GM23338 (cell line): ENCODE data around the gene VPREB3. TPM values are rescaled to one million over a fixed set of nuclear protein-coding genes. Genes with fewer than 3 reads are reported as not detected.

Source experiments
- ATAC-seq: fragments of 200-7000 bp; cut with Tn5 transposase; 3 replicates; pipeline ENCODE4 v1.9.1; 2020
- DNase-seq: peaks from one replicate; pipeline ENCODE4 v3.0.0-alpha.2; 2015; ENCODE audit warnings: low spot score
- H2AFZ ChIP-seq: fragments of 200-600 bp; sonication (generic); 2 replicates; pipeline ENCODE4 v1.8.0; 2016; ENCODE audit warnings: antibody characterized with exemption, mild to moderate bottlenecking, moderate library complexity
- H3F3A ChIP-seq: fragments of 200-600 bp; sonication (generic); replicated peaks from 2 replicates; pipeline ENCODE4 v1.8.0; 2017; ENCODE audit warnings: antibody characterized with exemption, mixed run types, low read depth
- H3K27ac ChIP-seq: fragments of 200-600 bp; sonication (generic); 2 replicates; pipeline ENCODE4 v1.6.1; 2016; ENCODE audit warnings: low read depth
- H3K27me3 ChIP-seq: fragments of 200-600 bp; sonication (generic); 2 replicates; pipeline ENCODE4 v1.8.0; 2016; ENCODE audit warnings: mild to moderate bottlenecking, mixed run types, moderate library complexity; ENCODE audit not compliant: insufficient read depth
- H3K36me3 ChIP-seq: fragments of 200-600 bp; sonication (generic); 2 replicates; pipeline ENCODE4 v1.8.0; 2016; ENCODE audit warnings: mild to moderate bottlenecking; ENCODE audit not compliant: insufficient read depth
- H3K4me1 ChIP-seq: fragments of 200-600 bp; sonication (generic); 2 replicates; pipeline ENCODE4 v1.8.0; 2016; ENCODE audit warnings: mild to moderate bottlenecking, moderate library complexity; ENCODE audit not compliant: insufficient read depth
- H3K4me2 ChIP-seq: fragments of 200-600 bp; sonication (generic); 2 replicates; pipeline ENCODE4 v1.7.1; 2017; ENCODE audit warnings: mixed run types
- H3K4me3 ChIP-seq: fragments of 200-600 bp; sonication (generic); 2 replicates; pipeline ENCODE4 v1.6.1; 2016; ENCODE audit warnings: mixed run types
- H3K79me2 ChIP-seq: fragments of 200-600 bp; sonication (generic); replicated peaks from 2 replicates; pipeline ENCODE4 v1.8.0; 2017; ENCODE audit warnings: mild to moderate bottlenecking; ENCODE audit not compliant: insufficient read depth
- H3K9me2 ChIP-seq: fragments of 200-600 bp; sonication (generic); 2 replicates; pipeline ENCODE4 v1.8.0; 2017; ENCODE audit not compliant: insufficient read depth
- H4K20me1 ChIP-seq: fragments of 200-600 bp; sonication (generic); replicated peaks from 2 replicates; pipeline ENCODE4 v1.8.0; 2017; ENCODE audit warnings: mild to moderate bottlenecking; ENCODE audit not compliant: insufficient read depth
- H3K27ac Mint-ChIP-seq: 2 replicates; pipeline ENCODE4 v1.8.0; 2020; ENCODE audit warnings: inconsistent platforms, mild to moderate bottlenecking, moderate library complexity, mixed read lengths
- H3K27me3 Mint-ChIP-seq: 3 replicates; pipeline ENCODE4 v1.8.0; 2022; ENCODE audit warnings: low read depth, mild to moderate bottlenecking, moderate library complexity, mixed read lengths, inconsistent platforms; ENCODE audit not compliant: insufficient read depth, poor library complexity
- H3K36me3 Mint-ChIP-seq: 3 replicates; pipeline ENCODE4 v1.8.0; 2021; ENCODE audit warnings: low read depth, mild to moderate bottlenecking, inconsistent platforms, moderate library complexity, mixed read lengths
- H3K4me1 Mint-ChIP-seq: 3 replicates; pipeline ENCODE4 v1.8.0; 2020; ENCODE audit warnings: mild to moderate bottlenecking, inconsistent platforms, mixed read lengths
- H3K4me3 Mint-ChIP-seq: 3 replicates; pipeline ENCODE4 v1.8.0; 2021; ENCODE audit warnings: moderate library complexity, mild to moderate bottlenecking, inconsistent platforms, mixed read lengths
- H3K9me3 Mint-ChIP-seq: 3 replicates; pipeline ENCODE4 v1.8.0; 2020; ENCODE audit warnings: moderate library complexity, mild to moderate bottlenecking, inconsistent platforms, mixed read lengths
- CREB1 ChIP-seq: fragments of 250-450 bp; sonication (Bioruptor Pico); IDR thresholded peaks from 2 replicates; pipeline ENCODE4 v1.5.0; 2020; ENCODE audit warnings: low read depth, mild to moderate bottlenecking, moderate library complexity
- EZH2phosphoT487 ChIP-seq: fragments of 200-600 bp; sonication (generic); IDR thresholded peaks from one replicate; pipeline ENCODE4 v1.8.1; 2018; ENCODE audit warnings: antibody characterized with exemption; ENCODE audit not compliant: unreplicated experiment
- JUNB ChIP-seq: IDR thresholded peaks from one replicate; pipeline ENCODE4 v1.6.1; 2016; ENCODE audit warnings: antibody characterized with exemption; ENCODE audit not compliant: unreplicated experiment
- NANOG ChIP-seq: IDR thresholded peaks from 2 replicates; pipeline ENCODE4 v1.6.1; 2016; ENCODE audit warnings: antibody characterized with exemption, borderline replicate concordance
- POLR2AphosphoS5 ChIP-seq: IDR thresholded peaks from 2 replicates; pipeline ENCODE4 v1.6.1; 2016; ENCODE audit warnings: antibody characterized with exemption, low read depth
- polyA plus RNA-seq: library from polyadenylated mRNA; unstranded; fragments of >200 nt; fragmentation: Nextera tagmentation; extraction: Ambion mirVana; gene quantifications from 2 replicates; pipeline ENCODE4 v1.2.1, GENCODE V29; 2016
- total RNA-seq: library from RNA; depleted of rRNA; stranded (reverse); fragments of >200 nt; shearing (Covaris generic); gene quantifications from 2 replicates; pipeline ENCODE4 v1.2.3, GENCODE V29; 2014
- TF ChIP-seq, protein P1 (sequence below): IDR thresholded peaks from 2 replicates; pipeline ENCODE4 v1.6.1; 2016; ENCODE audit warnings: antibody characterized with exemption
- TF ChIP-seq, protein P2 (sequence below): IDR thresholded peaks from one replicate; pipeline ENCODE4 v1.6.1; 2018; ENCODE audit warnings: antibody characterized with exemption; ENCODE audit not compliant: unreplicated experiment

VPREB3 gene
- total and polyA plus RNA-seq, 2 experiments from 2014 or later: 1.1 TPM; not detected in 1

DNA sequence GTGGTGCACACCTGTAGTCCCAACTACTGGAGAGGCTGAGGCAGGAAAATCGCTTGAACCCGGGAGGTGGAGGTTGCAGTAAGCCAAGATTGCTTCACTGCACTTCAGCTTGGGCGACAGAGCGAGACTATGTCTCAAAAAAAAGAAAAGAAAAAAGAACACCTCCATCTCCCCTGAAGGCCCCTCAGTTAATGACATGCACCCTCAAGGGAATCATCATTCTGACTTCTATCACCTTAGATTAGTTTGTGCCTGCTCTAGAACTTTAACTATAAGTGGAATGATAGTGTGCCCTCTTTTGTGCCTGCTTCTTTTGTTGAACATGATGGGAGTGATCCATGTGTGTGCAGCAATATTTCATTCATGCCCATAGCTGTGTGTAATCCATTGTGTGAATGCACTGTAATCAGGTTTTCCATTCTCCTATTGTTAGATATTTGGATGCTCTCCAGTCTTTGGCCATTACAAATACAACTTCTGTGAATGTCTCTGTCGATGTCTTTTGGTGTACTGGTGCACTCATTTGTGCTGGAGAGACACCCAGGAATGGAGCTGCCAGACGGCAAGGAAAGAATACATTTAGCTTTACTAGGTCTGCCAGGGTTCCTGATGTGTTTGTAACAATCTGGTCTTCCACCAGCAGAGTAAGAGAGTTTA lies 883 bp upstream of the VPREB3 start:
- no peak for ATAC-seq
- H3K36me3 Mint-ChIP-seq: no peaks in the 10 kb centered on the region
- H3K4me1 ChIP-seq: peaks cover 13% of the 10 kb centered on the region; the same call in 1 of the 2 replicates
- H3K9me3 Mint-ChIP-seq: no peaks in the 10 kb centered on the region
- DNase-seq: no peak
- no peak overlapping the region for H3K4me3 Mint-ChIP-seq
- no peaks in the 10 kb centered on the region for H3K27me3 ChIP-seq
- H3K4me1 Mint-ChIP-seq: peaks cover 27% of the 10 kb centered on the region
- TF ChIP-seq, protein P1, sequence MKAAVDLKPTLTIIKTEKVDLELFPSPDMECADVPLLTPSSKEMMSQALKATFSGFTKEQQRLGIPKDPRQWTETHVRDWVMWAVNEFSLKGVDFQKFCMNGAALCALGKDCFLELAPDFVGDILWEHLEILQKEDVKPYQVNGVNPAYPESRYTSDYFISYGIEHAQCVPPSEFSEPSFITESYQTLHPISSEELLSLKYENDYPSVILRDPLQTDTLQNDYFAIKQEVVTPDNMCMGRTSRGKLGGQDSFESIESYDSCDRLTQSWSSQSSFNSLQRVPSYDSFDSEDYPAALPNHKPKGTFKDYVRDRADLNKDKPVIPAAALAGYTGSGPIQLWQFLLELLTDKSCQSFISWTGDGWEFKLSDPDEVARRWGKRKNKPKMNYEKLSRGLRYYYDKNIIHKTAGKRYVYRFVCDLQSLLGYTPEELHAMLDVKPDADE: no peak
- no peaks in the 10 kb centered on the region for H3K36me3 ChIP-seq
- H3K79me2 ChIP-seq: no peaks in the 10 kb centered on the region
- no peak overlapping the region for H3K4me2 ChIP-seq
- no peaks in the 10 kb centered on the region for H3F3A ChIP-seq
- H3K9me2 ChIP-seq: no peaks in the 10 kb centered on the region
- no peaks in the 10 kb centered on the region for H4K20me1 ChIP-seq
- H3K4me3 ChIP-seq: no peak overlapping the region
- H3K27me3 Mint-ChIP-seq: peaks cover 13% of the 10 kb centered on the region
- H3K27ac Mint-ChIP-seq: no peak overlapping the region
- H2AFZ ChIP-seq: no peak overlapping the region
- H3K27ac ChIP-seq: no peak overlapping the region

- Mint-ChIP-seq H3K27ac (no peak overlapping the region), H3K27me3 (peaks cover 13% of the 10 kb centered on the region), H3K4me3 (no peak overlapping the region), H3K9me3 (no peaks in the 10 kb centered on the region), H3K36me3 (no peaks in the 10 kb centered on the region), H3K4me1 (peaks cover 34% of the 10 kb centered on the region)
- H3K27ac ChIP-seq: no peak overlapping the region
- DNase-seq (no peak), ATAC-seq (no peak)
- no peak overlapping the region for H2AFZ ChIP-seq
- no peak overlapping the region for H3K4me3 ChIP-seq
- H3K4me2 ChIP-seq: no peak overlapping the region
- no peaks in the 10 kb centered on the region; the same call in 1 of the 2 replicates for H3K79me2 ChIP-seq
- H3K27me3 ChIP-seq: no peaks in the 10 kb centered on the region
- H3F3A ChIP-seq: 0 out of 2 replicates have a peak, but pooled peaks cover 5% of the 10 kb centered on the region
- no peaks in the 10 kb centered on the region for H4K20me1 ChIP-seq
- no peaks in the 10 kb centered on the region for H3K9me2 ChIP-seq
- no peaks in the 10 kb centered on the region for H3K36me3 ChIP-seq
- H3K4me1 ChIP-seq: peaks cover 18% of the 10 kb centered on the region
- TF ChIP-seq POLR2AphosphoS5 (no peak), CREB1 (CRISPR knock-in tag) (no peak), NANOG (no peak), EZH2phosphoT487 (no peak), JUNB (no peak)
- TF ChIP-seq, protein P1: no peak
- TF ChIP-seq, protein P2, sequence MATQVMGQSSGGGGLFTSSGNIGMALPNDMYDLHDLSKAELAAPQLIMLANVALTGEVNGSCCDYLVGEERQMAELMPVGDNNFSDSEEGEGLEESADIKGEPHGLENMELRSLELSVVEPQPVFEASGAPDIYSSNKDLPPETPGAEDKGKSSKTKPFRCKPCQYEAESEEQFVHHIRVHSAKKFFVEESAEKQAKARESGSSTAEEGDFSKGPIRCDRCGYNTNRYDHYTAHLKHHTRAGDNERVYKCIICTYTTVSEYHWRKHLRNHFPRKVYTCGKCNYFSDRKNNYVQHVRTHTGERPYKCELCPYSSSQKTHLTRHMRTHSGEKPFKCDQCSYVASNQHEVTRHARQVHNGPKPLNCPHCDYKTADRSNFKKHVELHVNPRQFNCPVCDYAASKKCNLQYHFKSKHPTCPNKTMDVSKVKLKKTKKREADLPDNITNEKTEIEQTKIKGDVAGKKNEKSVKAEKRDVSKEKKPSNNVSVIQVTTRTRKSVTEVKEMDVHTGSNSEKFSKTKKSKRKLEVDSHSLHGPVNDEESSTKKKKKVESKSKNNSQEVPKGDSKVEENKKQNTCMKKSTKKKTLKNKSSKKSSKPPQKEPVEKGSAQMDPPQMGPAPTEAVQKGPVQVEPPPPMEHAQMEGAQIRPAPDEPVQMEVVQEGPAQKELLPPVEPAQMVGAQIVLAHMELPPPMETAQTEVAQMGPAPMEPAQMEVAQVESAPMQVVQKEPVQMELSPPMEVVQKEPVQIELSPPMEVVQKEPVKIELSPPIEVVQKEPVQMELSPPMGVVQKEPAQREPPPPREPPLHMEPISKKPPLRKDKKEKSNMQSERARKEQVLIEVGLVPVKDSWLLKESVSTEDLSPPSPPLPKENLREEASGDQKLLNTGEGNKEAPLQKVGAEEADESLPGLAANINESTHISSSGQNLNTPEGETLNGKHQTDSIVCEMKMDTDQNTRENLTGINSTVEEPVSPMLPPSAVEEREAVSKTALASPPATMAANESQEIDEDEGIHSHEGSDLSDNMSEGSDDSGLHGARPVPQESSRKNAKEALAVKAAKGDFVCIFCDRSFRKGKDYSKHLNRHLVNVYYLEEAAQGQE: no peak
Observed at GRCh38 chr22:23753385-23753784, 840 bp downstream of the VPREB3 start.
